HEK293T (cell line): Measurements from ENCODE around the gene ZNF521.

Experiments used
- ARNT ChIP-seq: fragments of 450-650 bp; IDR thresholded peaks from 2 replicates; pipeline ENCODE4 v1.6.1; 2017; ENCODE audit warnings: mild to moderate bottlenecking
- BHLHE40 ChIP-seq: fragments of 450-650 bp; IDR thresholded peaks from 2 replicates; pipeline ENCODE4 v1.6.1; 2016; ENCODE audit warnings: mild to moderate bottlenecking, moderate library complexity, borderline replicate concordance
- FOXA1 ChIP-seq: fragments of 450-650 bp; IDR thresholded peaks from 2 replicates; pipeline ENCODE4 v1.6.1; 2016; ENCODE audit warnings: mild to moderate bottlenecking
- FOXK2 ChIP-seq: fragments of 450-650 bp; IDR thresholded peaks from 2 replicates; pipeline ENCODE4 v1.6.1; 2016; ENCODE audit warnings: mild to moderate bottlenecking
- FOXM1 ChIP-seq: fragments of 450-650 bp; IDR thresholded peaks from 2 replicates; pipeline ENCODE4 v1.6.1; 2017; ENCODE audit warnings: mild to moderate bottlenecking, borderline replicate concordance
- L3MBTL2 ChIP-seq: fragments of 450-650 bp; conservative IDR thresholded peaks from 2 replicates; pipeline ENCODE4 v1.6.1; 2016; ENCODE audit warnings: mild to moderate bottlenecking
- SP1 ChIP-seq: fragments of 450-650 bp; IDR thresholded peaks from 2 replicates; pipeline ENCODE4 v1.6.1; 2017
- TARDBP ChIP-seq: fragments of 450-650 bp; IDR thresholded peaks from 2 replicates; pipeline ENCODE4 v1.6.1; 2016
- ZNF384 ChIP-seq: fragments of 450-650 bp; IDR thresholded peaks from 2 replicates; pipeline ENCODE4 v1.6.1; 2016
- TF ChIP-seq, protein P1 (sequence below): fragments of 450-650 bp; IDR thresholded peaks from 2 replicates; pipeline ENCODE4 v1.6.1; 2016

DNA sequence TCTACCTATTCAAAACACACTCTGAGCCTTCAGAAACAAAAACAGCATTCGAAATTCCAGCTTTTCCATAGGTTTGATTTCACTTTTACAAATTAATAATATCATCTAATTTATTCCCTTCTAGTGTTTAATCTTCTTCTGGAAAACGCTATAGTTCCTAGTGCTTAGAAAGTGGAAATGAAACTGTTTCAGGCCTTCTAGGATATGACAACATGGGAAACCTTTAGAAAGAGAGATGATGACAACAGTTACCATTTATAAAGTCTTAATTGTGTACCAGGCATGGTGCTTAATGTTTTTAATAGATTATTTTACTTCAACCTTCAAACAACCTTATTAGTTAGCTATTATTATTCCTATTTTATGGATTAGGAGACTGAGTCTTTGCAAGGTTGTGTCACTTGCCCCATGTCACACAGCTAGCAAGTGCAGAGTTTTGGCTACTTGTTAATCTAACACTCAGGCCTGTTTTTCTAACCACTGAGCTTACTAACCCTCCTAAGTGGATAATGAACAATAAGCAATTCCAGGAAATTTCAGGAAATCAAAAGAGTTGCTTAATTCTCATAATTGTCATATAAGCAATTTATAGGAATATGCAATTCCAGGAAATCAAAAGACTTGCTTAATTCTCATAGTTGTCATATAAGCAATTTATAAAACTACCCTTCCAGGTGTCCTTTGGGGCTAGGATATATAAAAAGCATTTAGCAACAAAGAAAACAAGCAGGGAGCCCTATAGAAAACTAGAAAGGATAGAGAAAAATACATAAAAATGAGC lies 206.0 kb downstream of the ZNF521 start:
- TF ChIP-seq SP1 (no peak), TARDBP (no peak), FOXA1 (no peak), ARNT (no peak), ZNF384 (no peak), BHLHE40 (no peak), L3MBTL2 (no peak), FOXK2 (no peak), FOXM1 (no peak)
- TF ChIP-seq, protein P1, sequence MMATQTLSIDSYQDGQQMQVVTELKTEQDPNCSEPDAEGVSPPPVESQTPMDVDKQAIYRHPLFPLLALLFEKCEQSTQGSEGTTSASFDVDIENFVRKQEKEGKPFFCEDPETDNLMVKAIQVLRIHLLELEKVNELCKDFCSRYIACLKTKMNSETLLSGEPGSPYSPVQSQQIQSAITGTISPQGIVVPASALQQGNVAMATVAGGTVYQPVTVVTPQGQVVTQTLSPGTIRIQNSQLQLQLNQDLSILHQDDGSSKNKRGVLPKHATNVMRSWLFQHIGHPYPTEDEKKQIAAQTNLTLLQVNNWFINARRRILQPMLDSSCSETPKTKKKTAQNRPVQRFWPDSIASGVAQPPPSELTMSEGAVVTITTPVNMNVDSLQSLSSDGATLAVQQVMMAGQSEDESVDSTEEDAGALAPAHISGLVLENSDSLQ = no peak
